ENCODE measurements around the gene ZNF275.
"Not testable (repeated sequence)": the region's sequence is repeated elsewhere in the genome, so short reads cannot be mapped to it uniquely, and the experiment has no call there.

Gene ZNF275, protein sequence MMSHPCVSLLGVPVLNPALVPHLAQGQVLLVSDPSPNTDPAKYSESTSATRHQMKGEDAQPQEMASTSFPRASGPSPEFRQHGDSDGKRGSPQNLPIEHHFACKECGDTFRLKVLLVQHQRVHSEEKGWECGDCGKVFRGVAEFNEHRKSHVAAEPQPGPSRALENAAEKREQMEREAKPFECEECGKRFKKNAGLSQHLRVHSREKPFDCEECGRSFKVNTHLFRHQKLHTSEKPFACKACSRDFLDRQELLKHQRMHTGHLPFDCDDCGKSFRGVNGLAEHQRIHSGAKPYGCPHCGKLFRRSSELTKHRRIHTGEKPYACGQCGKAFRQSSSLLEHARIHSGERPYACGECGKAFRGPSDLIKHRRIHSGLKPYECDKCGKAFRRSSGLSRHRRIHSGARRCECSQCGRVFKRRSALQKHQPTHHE

DNA sequence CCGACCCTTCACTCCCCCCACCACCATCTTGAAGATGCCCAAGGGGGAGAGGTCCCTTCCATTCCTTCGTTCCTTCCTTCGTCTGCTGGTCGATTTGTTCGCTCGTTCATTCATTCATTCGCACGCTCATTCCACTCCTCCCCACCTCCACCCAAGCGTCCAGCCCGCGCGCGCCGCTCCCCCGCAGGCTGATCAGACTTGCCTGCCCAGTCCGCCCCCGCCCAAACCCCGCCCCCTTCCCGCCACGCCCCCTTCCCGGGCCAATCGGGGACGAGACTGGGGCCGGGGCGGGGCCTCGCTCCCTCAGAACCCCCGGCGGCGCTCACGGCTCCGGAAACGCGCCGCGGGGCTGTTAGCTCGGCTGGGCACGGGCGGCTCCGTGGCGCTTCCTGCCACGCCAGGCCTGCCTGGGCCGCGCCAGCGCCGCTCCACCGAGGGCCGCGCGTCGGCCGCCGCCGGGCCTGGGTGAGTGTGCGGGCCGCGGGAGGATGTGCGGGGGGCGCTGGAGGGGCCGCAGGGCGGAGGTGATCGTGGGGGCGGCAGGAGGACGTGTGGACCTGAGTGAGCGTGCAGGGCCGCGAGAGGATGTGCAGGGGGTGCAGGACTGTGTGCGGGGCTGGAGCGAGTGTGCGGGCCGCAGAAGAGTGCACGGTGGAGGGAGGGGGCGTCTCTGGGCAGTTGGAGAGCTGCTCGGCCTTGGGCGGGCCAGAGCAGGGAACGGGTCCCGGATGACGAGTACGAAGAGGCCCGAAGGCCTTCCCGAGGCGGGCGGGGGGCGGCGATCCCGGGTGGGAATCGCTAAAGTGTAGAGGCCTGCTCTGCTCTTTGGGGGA, at the start of gene ZNF275:
TSS of gene ZNF275 (plus strand) at position 333 of the 833 bp plus-strand sequence. CDS start 2,527 bp downstream, outside the sequence.
- DNase-seq = peak; percentile 57

DNA sequence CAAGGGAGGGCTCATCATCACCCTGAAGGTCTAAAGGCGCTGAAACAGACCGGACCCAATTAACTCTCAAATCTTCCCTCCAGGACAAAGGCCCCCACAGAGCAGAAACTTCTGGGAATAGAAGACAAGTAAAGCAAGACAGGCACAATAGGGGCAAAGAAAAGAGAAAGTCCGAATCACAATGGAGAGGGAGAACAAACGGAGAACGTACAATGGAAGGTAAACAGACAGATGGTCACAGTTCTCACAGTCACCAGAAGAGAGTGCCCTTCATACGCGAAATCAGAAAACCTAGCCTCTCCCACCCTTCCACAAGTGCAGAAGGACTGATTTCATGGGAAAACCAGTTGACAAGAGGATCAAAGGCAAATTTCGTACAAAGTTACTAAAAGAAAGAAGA, 48.3 kb upstream of the ZNF275 start:
- not testable (repeated sequence) for DNase-seq

DNA sequence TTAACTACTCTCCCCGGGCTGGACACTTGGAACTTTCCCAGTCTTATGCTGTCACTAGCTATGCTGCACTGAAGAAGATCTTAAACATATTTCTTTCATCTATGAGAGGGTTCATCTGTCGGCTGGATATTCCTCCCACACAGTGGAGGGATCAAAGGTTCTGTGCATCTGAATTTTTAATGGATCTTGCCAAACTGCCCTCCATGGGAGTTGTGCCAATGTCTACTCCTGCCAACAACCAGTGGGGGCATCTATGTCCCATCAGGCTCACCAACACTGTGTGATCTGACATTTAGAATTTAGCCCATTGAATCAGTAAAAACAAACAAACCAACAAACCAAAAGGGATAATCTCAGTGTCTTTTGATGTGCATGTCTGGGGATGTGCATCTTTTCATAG, 45.1 kb upstream of the ZNF275 start:
- not testable (repeated sequence) for DNase-seq

DNA sequence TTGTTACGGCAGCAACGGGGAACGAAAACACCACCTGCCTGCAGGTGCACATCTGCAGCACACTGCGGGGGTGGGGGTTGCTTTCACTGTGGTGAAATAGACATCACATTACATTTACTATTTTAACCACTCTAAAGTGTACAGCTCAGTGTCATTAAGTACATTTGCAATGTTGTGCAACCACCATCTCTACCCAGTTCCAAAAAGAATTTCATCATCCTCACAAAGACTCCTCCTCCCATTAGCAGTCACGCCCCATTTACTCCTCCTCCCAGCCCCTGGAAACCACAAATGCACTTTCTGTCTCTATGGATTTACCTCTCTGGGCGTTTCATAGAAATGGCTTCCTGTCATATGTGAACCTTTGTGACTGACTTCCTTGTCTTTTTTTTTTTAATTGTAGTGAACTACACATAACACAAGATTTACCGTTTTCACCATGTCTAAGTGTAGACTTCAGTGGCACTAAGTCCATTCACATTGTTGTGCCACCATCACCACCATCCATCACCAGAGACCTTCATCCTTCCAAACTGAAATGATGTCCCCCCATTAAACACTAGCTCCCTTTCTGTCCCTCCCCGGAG, 40.4 kb upstream of the ZNF275 start:
- not testable (repeated sequence) for DNase-seq

DNA sequence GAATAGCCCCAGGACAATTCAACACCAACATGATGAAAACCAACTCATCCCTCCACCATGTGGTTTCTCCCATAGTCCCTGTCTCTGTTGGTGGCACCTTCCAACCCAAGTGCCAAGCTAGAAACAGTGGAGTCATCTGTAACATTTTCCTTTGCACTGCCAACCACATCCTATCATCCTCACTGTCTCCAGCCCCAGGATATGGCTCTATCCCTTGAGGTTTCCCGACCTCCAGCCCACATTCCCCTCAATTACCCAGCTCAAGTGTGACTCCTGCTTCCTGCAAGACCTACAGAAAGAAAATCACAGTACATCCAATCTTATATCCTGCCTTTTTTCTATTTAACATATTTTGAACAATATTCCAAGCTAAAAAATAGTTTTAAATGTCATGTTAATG, 36.6 kb upstream of the ZNF275 start:
- no peak for DNase-seq

DNA sequence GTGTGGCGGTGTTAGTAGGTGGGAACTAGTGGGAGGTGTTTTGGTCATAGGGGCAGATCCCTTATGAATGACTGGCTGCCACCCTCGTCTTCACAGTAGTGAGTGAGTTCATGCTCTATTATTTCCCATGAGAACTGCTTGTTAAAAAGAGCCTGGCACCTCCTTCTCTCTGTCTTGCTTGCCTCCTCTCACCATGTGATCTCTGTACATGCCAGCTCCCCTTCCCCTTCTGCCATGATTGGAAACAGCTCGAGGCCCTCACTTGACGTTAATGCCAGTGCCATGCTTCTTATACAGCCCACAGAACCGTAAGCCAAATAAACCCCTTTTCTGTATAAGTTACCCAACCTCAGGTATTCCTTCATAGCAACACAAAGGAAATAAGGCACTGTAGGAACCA, 34.1 kb upstream of the ZNF275 start:
- DNase-seq = no peak

DNA sequence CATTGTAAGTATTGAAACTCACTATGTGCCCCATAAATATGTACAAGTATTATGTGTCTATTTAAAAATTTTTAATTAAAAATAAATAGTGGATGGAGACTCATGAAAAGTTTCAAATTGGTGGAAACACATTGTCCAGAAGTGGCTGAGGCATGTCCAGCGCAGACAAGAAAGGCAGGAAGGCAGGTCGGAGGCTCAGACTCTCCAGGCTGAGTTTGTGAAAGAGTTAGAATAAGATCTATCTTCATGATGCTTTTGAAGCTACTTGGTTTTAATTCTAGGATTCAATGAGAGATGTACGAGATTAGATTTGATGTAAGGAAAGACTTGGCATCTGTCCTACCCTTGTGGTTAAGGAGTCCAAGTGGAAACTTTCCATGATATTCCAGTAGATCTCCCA, 32.2 kb upstream of the ZNF275 start:
- no peak for DNase-seq

DNA sequence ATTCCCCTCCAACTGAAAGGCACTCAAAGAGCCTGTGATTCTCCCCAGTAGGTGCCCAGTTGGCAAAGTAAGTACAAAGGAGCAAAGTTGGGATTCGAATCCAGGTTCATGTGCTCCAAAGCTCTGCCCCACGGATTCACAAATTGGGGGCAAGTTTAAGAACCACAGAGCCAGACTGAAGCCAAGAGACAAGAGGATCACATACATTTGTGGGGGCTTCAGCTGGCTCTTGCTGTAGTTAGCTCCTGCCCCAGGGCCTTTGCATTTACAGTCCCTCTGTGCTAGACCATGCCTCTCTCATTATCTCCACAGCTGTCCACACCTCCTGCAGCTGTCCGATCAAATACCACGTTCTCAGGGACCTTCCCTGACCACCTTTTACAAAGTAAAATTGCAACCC, 31.2 kb upstream of the ZNF275 start:
- no peak for DNase-seq

DNA sequence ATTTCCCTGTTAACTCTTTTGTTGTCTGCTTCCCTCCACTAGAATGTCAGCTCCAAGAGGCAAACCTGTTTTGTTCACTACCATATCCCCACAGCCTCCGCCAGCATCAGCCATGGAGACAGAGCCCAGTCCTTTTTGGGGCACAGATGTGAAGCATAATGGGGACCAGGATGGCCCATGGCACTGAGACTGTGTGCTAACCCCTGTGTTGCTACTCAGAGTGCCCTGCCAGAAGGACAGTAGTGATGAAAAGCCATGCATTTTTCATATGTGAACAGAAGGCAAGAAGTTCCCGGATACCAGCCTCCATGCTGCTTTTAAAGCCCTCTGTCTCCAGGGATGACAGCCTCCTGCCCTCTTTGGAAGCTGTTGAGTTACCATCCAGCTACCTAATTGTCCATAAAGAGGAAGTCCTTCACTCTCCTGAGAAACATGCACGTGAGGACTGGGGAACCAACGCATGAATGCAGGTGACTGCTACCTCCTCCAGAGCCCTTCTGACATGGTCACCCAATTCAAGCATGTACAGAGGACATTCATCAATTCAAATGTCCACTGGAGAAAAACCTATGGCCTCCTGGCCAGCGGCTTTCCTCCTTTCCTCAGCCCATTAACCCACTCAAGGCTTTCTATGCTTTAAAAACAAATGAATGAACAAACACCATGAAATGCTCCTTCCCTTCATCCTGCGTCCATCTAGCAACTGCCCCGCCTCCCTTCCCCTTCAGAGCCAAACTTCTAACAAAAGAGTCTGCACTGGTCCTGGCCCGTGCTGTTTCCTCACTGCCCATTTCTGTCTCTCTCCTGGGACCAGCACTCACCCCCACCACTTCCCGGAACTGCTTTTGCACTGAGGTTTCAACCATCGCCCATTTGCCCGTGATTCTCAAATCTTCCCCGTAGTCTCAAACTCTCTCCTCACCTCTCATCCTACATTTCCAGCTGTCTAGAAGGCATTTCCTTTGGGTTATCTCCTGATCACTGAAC, 30.4 kb upstream of the ZNF275 start:
- no peak for DNase-seq

DNA sequence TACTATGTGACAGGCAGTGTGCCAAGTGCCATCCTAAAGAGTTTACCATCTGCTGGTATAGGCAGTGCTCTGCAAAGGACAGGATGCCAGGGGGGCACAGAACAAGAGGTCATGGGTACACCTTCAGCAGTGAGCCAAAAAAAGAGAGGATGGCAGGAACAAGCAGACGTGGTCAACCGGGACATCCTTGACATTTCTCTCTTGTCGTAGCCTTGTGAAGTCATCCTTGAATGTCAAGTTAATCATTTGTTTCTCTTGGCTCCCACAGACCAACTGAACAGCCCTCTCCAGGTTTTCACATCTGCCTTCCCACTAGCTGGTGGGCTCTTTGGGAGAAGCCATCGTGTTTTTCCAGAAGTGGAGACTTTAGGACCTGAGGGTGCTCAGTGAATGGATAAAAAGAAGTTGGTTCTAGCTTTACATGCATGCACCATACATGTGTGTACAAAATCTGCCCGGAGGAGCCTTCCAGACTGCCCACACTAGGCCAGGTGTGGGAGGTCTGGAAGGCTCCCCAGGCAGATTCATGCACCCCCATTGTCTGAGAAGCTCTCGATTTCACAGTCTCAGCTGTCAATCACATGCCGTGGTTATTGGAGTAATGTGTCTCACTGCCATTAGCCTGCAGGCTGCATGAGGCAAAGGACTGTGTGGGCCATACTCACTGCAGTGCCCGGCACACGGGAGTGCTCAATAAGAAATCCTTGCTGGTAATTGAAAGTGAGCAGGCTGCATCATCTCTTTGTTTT, 28.8 kb upstream of the ZNF275 start:
- DNase-seq = no peak

DNA sequence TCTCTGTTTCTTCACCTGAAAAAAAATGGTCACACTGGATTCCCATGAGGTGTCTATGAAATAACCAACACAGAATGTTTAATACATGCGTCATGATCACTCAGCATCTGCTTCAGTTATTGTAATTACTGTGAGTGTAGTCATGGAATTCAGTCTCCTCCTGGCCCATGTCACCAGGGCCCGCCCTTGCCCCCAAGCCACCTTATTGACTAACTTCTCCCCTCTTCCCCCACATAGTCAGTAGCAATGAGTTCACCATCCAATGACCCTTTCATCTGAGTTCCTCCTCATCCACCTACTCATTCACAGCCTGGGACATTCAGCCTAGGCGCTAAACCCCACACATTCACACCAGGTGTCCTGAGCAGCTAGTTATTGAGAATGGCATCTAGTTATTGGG, 28.0 kb upstream of the ZNF275 start:
- no peak for DNase-seq

DNA sequence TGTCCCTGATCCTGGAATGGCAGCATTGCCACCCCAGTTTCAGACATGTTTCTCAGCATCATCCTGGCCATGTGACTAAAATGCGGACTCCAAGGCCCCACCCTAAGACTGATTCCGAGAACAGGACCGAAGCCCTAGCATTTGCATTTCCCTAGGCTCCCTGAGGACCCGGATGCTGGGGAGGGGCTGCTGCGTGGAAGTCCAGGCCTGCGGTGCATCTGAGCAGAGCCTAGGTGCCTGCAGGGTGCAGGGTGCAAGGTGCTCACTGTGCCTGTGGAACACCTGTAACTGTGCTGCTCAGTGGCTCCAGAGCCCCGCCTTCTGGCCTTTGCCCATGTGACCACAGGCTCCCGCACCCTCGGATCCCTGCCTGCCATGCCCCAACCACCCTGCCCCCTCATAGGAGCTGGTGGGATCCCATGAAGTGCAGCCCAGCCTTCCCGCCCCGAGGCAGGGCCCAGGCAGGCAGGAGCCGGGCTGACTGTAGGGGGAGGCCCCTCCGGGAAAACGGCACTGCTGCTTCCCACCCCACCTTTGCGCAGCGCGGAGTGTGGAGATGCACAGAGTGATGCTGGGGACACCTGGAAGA, 27.3 kb upstream of the ZNF275 start:
- DNase-seq = no peak

DNA sequence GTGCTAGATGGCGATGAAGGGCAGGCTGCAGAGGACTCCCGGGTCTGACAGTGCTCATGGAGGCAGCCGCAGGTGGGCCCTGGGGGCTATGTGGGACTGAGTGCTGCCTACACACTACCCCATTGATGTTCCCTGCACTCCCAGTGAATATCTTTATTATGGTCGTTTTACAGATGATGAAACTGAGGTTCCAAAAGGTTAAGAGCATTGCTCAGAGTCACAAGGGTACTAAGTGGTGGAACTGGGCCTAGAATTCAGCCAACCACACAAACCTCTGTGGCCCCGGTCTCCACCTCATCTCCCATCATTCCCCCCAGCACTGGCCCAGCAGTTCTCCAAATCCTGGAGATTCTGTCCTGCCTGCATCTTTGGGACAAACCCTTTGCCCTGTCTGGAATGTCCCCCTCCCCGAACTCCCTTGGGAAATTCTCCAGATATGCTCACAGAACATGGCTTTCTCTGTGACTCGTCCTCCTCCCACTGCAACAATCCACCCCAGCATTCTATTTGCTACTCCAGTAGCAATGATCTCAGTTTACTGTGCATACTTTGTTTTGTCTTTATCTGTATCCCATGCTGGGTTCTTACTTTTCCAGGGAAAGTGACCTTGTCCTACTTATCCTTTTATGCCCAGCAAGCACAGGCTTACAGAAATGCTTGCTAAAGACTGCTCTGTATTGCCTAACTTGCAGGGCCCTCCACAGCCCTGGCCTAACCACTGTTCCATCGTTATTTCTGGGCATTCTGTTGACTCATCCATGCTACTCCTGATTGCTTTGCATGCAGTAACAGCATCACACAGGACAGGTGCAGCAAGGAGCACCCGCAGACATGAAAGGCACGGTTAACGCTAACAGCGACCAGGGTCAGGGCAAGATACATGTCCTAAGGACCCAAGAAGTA, 26.4 kb upstream of the ZNF275 start:
- no peak for DNase-seq

DNA sequence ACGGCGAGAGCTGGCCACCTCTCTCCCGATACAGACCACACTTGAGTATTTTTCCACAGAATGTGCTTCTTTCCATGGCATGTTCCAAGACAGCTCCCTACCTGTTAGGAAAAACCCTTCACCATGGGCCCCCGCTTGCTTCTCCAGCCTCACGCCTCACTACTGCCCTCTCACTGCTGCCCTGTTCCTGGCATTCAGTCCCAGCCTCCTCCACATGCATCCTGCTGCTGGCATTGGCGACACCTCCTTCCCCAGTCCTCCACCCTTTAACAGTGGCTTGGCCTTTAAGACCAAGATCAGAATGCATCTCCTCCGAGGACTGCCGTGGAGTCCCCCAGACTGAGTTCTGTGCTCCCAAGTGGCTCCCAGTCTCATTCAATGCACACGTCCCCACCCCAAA, 23.1 kb upstream of the ZNF275 start:
- no peak for DNase-seq

DNA sequence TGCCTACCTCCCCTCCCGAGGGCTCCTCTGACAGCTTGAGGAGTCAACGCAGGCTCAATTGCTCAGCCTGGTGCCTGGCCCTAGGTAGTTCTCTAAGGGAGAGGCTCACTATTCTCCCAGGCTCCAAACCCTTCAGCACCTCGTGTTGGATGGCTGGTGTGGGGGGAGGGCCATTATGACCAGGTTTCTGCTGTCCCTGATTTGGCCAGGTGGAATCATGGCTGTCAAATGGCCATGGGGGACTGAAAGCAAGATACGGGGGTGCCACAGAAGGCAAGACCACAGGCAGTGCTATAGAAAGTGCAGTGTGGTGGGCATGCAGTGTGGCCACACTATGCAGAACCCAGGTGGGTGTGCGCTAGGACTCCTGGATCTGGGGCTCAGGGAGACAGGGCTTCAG, 21.9 kb upstream of the ZNF275 start:
- DNase-seq = no peak

DNA sequence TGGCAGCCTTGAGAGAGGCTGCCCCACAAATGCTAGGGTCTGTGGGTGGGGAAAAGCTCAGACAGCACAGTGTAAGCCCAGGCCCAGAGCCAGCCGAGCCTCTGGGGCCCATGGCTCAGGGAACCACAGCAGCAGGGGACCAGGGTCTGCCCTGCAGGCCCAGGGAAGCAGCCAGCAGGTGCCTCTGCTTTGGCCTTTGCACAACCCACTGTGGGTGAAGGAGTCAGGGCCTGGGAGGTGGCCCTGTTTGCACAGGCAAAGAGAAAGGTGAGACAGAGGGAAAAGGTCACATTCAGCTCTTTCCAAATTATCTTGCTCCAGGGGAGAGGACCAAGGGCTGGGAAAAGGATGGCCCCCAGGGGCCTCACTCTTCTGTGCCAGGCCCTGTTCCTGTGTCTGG, 21.1 kb upstream of the ZNF275 start:
- DNase-seq = no peak

DNA sequence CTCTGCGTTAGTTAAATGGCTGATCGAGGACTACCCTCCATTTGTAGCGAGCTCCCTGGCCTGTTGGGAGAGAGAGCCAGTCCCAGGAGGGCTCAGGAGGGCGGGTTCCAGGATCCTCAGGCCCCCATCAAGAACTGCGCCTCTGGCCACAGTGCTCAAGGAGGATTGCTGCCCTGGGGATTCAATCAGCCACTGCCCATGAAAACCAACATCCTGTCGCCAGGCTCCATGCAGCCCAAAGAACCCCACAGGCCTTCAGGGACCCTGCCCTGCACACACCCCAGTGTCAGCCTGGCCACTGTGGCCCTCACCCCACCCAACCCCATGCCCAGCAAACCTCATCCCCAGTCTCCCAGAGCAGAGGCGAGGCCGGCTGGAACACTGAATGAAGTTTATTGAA, 16.6 kb upstream of the ZNF275 start:
- no peak for DNase-seq

DNA sequence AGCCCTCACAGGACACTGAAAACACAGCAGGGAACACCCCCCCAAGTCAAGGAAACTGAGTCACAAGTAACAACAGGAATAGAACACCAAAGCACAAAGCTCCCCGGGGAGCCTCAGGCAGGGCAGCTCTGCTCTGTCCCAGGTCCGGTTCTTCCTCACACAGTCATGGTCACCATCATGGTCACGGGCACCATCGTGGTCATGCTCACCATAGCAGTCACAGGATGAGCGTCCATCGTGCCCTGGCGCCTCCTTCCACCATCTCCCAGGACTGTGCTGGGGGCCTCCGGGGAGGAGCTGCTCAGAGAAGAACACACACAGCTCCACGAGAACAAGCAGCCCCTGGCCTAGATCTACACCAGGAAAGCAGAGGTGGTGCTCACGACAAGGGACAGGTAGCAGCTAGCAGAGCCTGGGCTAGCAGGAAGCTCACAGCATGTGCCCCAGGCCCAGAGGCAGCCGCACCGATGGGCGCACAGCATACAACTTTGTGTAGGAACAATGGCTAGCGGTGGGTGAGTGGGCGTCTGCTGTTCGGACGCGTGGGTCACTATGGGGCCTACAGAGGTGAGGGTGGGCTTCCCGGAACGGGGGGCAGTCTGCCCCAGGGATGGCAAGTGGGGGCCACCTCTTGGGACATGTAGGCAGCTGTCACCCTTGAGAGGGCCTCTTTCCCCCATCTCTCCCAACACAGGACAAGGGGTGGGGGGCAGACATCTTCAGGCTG, 15.8 kb upstream of the ZNF275 start:
- DNase-seq = no peak

DNA sequence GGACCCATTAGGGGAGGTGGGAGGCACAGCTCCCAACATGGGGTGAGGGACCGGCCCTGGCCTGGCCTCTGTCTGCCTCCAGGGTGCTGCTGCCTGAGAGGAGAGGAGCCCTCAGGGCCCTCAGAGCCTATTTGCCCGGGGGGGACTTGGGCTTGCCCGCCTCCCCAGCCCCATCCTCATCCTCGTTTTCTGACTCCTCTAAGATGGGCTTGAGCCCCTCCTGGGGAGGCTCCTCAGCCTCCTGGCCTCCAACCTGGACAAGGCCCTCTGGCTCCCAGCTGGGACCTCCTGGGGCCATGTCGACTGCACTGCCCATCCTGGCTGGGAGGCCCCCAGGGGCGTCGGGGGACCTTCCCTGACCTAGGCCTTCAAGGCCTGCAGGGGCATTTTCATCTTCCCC, 15.1 kb upstream of the ZNF275 start:
- no peak for DNase-seq
